ENCODE results near the gene CDK11A. TPM values are rescaled to one million over a fixed set of nuclear protein-coding genes. Genes with fewer than 3 reads are reported as not detected.
A peak's percentile ranks its signal among the peaks of the same experiment; 100 is the strongest.
"Not testable (repeated sequence)": the region's sequence is repeated elsewhere in the genome, so short reads cannot be mapped to it uniquely, and the experiment has no call there.

Gene CDK11A
- polyA plus RNA-seq (3.5 to 5.3 TPM (median 3.9 TPM) in 3 replicates), polyA minus RNA-seq (4.1 to 12.6 TPM (median 4.7 TPM) in 3 replicates)
- polyA plus RNA-seq (2011; ENCODE audit: low read depth) = 56.8 TPM
- 2.1 and 5.2 TPM in 2 replicates for polyA plus RNA-seq (2011; cell fraction: cytosol; rRNA removed)
- 36.3 and 50.5 TPM in 2 replicates for polyA plus RNA-seq (2011; cell fraction: nucleus; rRNA removed)
- polyA plus RNA-seq (2012; ENCODE audit: low replicate concordance) = 13.0 and 29.7 TPM in 2 replicates
- 229 TPM for polyA minus RNA-seq (2011; cell fraction: cytosol; rRNA and poly(A)+ RNA removed)
- polyA minus RNA-seq (2011; cell fraction: nucleus; rRNA and poly(A)+ RNA removed) = 11.9 and 14.7 TPM in 2 replicates

DNA sequence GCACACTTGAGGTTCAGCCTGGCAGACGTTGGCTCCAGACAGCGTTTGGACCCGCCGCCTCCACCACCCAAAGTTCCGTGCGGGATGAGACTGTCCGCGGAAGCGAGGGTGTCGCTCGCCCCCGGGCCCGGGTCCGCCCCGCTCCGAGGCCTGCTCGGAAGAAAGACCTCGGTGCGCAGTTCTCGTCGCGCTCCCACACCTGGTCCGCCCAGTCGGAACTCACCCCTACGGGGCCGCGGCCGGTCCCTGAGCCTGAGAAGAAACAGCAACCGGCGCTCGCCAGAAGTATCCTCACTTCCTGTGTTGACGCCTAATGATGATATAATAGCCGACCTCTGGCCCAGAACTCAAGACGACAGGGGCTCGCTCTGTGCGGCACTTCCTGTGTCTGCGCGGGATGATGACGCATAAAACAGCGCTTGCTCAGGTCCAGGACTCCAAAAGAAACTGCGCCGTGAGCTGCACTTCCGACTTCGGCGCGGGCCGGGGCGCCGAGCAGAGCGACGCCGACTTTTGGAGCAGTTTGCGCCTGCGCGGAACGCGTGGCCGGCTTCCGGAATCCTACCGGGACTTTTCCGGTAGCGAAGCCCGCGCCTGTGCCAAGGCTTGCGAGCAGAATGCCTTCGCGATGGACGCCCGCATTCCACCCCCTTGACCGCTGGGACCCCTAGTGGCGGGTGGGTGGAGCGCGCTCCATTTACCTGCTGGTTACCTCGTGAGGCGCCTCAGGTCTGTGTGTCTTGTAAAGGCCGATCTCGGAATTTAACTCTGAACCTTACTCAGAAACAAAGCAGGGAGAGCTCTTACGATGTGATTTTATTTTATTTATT, at the start of gene CDK11A:
Gene CDK11A (minus strand): TSS at position 323 of the 830 bp plus-strand sequence. CDS start 1,539 bp downstream, outside the sequence.
- H2AFZ ChIP-seq (ENCODE audit: control insufficient read depth, low read length) = peak within 1 kb of the TSS; percentile 49
- H3K27ac ChIP-seq (ENCODE audit: control insufficient read depth, insufficient read depth, low read length) = peak within 1 kb of the TSS; percentile 60
- H3K79me2 ChIP-seq (ENCODE audit: control insufficient read depth, insufficient read depth, low read length) = peaks cover 15% of the 10 kb centered on the region
- H3K4me3 ChIP-seq (ENCODE audit: control insufficient read depth in 2 of 3, extremely low read depth in 1 of 3, insufficient read depth in 2 of 3, low read depth in 1 of 3, low read length in 3 of 3) = peak within 1 kb of the TSS; percentile 63 to 64 (median 63)
- H3K36me3 ChIP-seq (ENCODE audit: control insufficient read depth in 2 of 2, extremely low read depth in 1 of 2, insufficient read depth in 2 of 2, low read length in 2 of 2); H3K4me1 ChIP-seq (ENCODE audit: control insufficient read depth, extremely low read depth, insufficient read depth, low read length); H4K20me1 ChIP-seq (ENCODE audit: control insufficient read depth, extremely low read depth, insufficient read depth, low read length); dilution Hi-C loops (cut with MboI; ENCODE audit: extremely low pct_ligation_motif_present, low sequenced_read_pairs); H3K27me3 ChIP-seq (ENCODE audit: control insufficient read depth, extremely low read depth, insufficient read depth, low read length); H3K9me1 ChIP-seq (ENCODE audit: control insufficient read depth, extremely low read depth, insufficient read depth, low read length); H3K9me3 ChIP-seq (ENCODE audit: control insufficient read depth, low read depth, low read length): not testable (repeated sequence)
- peak; percentile 68 for FAIRE-seq
- peak within 1 kb of the TSS; percentile 76 for H3K9ac ChIP-seq (ENCODE audit: control insufficient read depth, extremely low read depth, insufficient read depth, low read length)
- peak; percentile 95 for DNase-seq (ENCODE audit: low read depth, low spot score)
- H3K4me2 ChIP-seq (ENCODE audit: control insufficient read depth, extremely low read depth, insufficient read depth, low read depth, low read length) = peak within 1 kb of the TSS; percentile 32

GRCh38 chr1:1773874-1774273, 49.7 kb upstream of the CDK11A start:
- DNase-seq (ENCODE audit: low read depth, low spot score) (no peak), FAIRE-seq (no peak)
- H3K9me3 ChIP-seq (ENCODE audit: control insufficient read depth, low read depth, low read length) = peaks cover 2% of the 10 kb centered on the region
- H3K9me1 ChIP-seq (ENCODE audit: control insufficient read depth, extremely low read depth, insufficient read depth, low read length) = no peaks in the 10 kb centered on the region
- H3K27ac ChIP-seq (ENCODE audit: control insufficient read depth, insufficient read depth, low read length) = no peak overlapping the region
- H3K4me2 ChIP-seq (ENCODE audit: control insufficient read depth, extremely low read depth, insufficient read depth, low read depth, low read length) = no peak overlapping the region
- dilution Hi-C loops (cut with MboI; ENCODE audit: extremely low pct_ligation_motif_present, low sequenced_read_pairs) = no loop called here
- peaks cover 14% of the 10 kb centered on the region for H3K4me1 ChIP-seq (ENCODE audit: control insufficient read depth, extremely low read depth, insufficient read depth, low read length)
- H3K79me2 ChIP-seq (ENCODE audit: control insufficient read depth, insufficient read depth, low read length) = peaks cover 86% of the 10 kb centered on the region
- H4K20me1 ChIP-seq (ENCODE audit: control insufficient read depth, extremely low read depth, insufficient read depth, low read length) = peaks cover 9% of the 10 kb centered on the region
- H3K27me3 ChIP-seq (ENCODE audit: control insufficient read depth, extremely low read depth, insufficient read depth, low read length) = no peaks in the 10 kb centered on the region
- no peak for TF ChIP-seq EZH2 (IDR thresholded peaks at IDR 0.05; ENCODE audit: low read length)
- no peak for TF ChIP-seq CTCF (optimal IDR thresholded peaks at IDR 0.05 in 1 of 3, IDR thresholded peaks at IDR 0.05 in 1 of 3, conservative IDR thresholded peaks at IDR 0.05 in 1 of 3; ENCODE audit: extremely low read depth in 1 of 3, insufficient read depth in 2 of 3, low read length in 3 of 3)
- peaks cover under 1 to 13% of the 10 kb centered on the region in 2 experiments for H3K36me3 ChIP-seq (ENCODE audit: control insufficient read depth in 2 of 2, extremely low read depth in 1 of 2, insufficient read depth in 2 of 2, low read length in 2 of 2)
- no peak overlapping the region for H3K4me3 ChIP-seq (ENCODE audit: control insufficient read depth in 2 of 3, extremely low read depth in 1 of 3, insufficient read depth in 2 of 3, low read depth in 1 of 3, low read length in 3 of 3)
- H3K9ac ChIP-seq (ENCODE audit: control insufficient read depth, extremely low read depth, insufficient read depth, low read length) = no peak overlapping the region
- no peak overlapping the region for H2AFZ ChIP-seq (ENCODE audit: control insufficient read depth, low read length)
